Measurements from ENCODE around the gene PCP4L1.

PCP4L1 gene

DNA sequence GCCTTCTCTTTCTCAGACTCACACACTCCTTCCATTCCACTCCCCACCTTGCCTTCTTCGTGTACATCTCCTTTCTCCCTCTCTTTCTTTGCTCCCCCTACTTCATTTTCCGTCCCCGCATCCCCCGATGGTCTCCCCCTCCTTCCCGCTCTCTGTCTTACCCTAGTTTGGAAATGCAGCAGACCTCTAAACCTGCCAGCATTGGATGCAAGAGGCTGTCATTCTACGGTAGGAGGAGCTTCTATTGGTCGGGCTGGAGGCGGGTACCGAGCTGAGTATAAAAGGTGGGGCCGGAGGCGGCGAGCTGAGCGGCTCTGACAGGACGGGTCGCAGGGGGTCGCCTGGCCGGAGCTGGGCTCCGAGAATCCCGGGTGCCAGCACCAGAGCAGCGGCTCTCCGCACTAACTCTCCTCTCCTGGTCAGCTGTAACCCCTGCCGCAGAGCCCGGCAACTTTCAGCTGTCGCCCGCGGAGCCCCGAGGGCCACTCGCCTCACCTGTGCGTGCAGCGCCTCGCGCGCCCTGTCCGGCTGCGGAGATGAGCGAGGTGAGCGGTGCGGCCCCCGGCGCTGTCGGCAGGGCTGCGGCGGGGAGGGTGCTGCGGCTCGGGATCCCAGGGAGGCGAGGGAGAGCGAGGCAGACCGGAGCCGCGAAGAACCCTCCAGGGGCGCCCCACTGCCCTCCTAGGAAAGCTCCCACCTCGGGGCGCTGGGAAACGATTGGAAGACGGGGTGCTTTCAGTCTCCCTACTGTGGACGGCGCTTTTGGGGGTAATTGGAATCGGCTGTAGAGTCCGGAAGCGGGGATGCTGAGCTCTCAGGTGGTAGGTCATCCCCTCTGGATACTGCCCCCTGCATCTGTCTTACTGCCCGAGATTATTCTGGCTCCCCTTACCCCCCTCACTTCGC lies at the start of gene PCP4L1:
PCP4L1 (plus strand) TSS at position 307 of the 906 bp plus-strand sequence; CDS start at position 537, 230 bp downstream.
- peak within 1 kb of the TSS; percentile 15 for H3K4me3 ChIP-seq (ENCODE audit: low read depth, low read length)
- DNase-seq (ENCODE audit: low read depth), result peak; percentile 46
- no peak for TF ChIP-seq CTCF (IDR thresholded peaks at IDR 0.05; ENCODE audit: insufficient read depth, low read depth, low read length, missing control alignments)

- DNase-seq (ENCODE audit: low read depth), result peak; percentile 82
Measured at GRCh38 chr1:161209790-161210409, 48.6 kb upstream of the PCP4L1 start.

DNA sequence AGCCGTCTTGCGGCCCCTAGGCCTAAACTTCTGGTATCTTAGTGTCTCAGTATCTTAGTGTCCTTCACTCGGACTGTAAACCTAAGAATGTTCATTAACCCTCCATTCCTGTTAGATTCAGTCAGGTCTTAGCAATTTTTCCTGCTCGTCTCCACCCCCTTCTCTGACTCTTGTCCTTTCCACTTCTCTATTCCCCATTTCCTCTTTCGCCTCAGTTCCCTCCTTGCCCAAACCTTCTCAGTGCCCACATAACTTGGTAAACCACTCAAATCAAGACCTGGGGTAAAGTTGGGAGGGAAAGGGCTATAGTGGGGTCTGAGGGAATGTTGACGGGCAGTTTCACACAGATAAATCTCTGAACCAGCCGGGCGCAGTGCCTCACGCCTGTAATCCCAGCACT lies 44.2 kb upstream of the PCP4L1 start:
- DNase-seq (ENCODE audit: low read depth), result no peak
- H3K4me3 ChIP-seq (ENCODE audit: low read depth, low read length), result no peak overlapping the region
- TF ChIP-seq CTCF (IDR thresholded peaks at IDR 0.05; ENCODE audit: insufficient read depth, low read depth, low read length, missing control alignments), result no peak

More at GRCh38 chr1:161209790-161210409, 48.6 kb upstream of the PCP4L1 start:
- H3K4me3 ChIP-seq (ENCODE audit: low read depth, low read length), result no peak overlapping the region
- peak; percentile 86 for TF ChIP-seq CTCF (IDR thresholded peaks at IDR 0.05; ENCODE audit: insufficient read depth, low read depth, low read length, missing control alignments)

DNA sequence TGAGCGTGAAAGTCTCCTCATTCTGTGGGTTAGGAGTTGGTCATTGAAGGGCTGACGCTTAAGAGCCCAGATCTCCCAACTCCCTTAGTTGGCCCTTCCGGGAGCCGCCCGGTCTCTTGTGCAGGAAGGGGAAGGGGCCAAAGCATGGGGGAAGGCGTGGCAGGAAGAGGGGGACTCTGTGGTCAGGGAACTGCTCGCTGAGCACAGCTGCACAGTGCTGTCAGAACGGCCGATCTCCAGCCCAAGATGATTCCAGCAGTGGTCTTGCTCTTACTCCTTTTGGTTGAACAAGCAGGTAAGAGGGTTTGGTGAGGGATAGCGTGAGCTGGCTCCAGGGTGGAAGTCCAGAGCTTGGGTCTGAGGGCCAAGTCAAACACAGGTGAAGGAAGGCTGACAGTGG lies 43.5 kb upstream of the PCP4L1 start, which contains the start of gene FCER1G:
FCER1G (plus strand) TSS at position 220 of the 400 bp plus-strand sequence; CDS start at position 247, 27 bp downstream.
- no peak for DNase-seq (ENCODE audit: low read depth)
- TF ChIP-seq CTCF (IDR thresholded peaks at IDR 0.05; ENCODE audit: insufficient read depth, low read depth, low read length, missing control alignments), result no peak
- no peak within 1 kb of the TSS for H3K4me3 ChIP-seq (ENCODE audit: low read depth, low read length)

DNA sequence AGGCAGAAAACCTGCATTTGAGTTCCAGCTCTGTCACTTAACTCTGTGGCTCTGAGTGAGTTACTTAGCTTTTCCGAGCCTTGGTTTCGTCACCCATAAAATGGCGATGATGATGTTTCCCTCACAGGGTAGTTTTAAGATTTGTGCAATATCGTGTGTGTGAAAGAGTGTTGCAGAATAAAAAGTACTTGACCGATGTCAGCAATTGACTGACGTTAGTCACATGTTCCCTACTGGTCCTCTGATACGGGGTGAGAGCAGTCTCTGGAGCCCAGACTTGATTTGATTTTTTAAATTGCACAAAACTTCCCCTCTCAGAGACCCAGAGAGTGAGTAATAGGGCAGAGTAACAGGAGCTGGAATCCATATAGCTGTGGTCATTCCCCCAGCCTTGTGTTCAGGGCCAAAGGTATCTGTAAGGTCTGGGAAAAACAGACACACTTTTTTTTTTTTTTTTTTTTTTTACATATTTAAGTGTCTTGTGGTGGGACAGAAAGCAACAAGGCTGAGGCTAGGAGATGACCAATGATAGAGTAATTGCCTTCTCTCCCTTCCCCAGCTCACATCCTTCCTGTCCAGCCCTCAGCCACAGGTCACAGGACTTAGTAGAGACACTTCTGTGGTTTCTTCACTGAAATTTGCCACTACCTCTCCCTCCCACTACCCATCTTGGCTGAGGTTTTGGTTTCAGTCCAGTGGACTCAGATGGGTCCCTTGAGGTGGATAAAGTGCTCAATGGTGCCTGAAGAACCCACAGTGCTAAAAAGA lies 41.4 kb upstream of the PCP4L1 start:
- no peak for TF ChIP-seq CTCF (IDR thresholded peaks at IDR 0.05; ENCODE audit: insufficient read depth, low read depth, low read length, missing control alignments)
- DNase-seq (ENCODE audit: low read depth), result peak; percentile 89
- no peak overlapping the region for H3K4me3 ChIP-seq (ENCODE audit: low read depth, low read length)

DNA sequence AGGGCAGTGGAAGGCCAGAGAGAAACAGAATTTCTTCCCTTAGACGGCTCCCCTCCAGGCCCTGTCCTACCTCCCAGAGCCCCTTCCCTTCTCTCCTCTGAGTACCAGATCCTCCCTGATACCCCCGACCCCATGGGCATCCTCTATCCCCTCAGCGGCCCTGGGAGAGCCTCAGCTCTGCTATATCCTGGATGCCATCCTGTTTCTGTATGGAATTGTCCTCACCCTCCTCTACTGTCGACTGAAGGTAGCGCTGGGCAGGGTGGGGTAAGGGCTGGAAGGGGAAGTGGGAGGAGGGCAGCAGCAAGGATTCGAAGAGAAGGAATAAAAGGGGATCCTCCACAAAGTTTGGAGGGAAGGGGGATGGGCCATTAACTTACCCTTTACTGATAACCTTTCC lies 40.7 kb upstream of the PCP4L1 start:
- H3K4me3 ChIP-seq (ENCODE audit: low read depth, low read length), result no peak overlapping the region
- DNase-seq (ENCODE audit: low read depth), result no peak
- TF ChIP-seq CTCF (IDR thresholded peaks at IDR 0.05; ENCODE audit: insufficient read depth, low read depth, low read length, missing control alignments), result no peak
